Endothelial cell of umbilical vein (primary cell): Measurements from ENCODE around the gene MAP4K4. TPM values are rescaled to one million over a fixed set of nuclear protein-coding genes. Genes with fewer than 3 reads are reported as not detected.

Experiments
- BruUV-seq: library from RNA; stranded (reverse); fragments of 400-500 nt; replicated peaks from 2 replicates; lab custom pipeline; 2021; lab: Mats Ljungman, UMichigan
- CTCF ChIA-PET: fragments of 300-600, 350-600 bp; sonication (Branson Sonifier 250); formaldehyde crosslinking; loops from one replicate; lab custom pipeline; 2021; ENCODE audit warnings: antibody characterized with exemption, inconsistent platforms; lab: Charles Lee
- POLR2A ChIA-PET: fragments of 300-600, 350-600 bp; sonication (Branson Sonifier 250); formaldehyde crosslinking; loops from one replicate; lab custom pipeline; 2021; ENCODE audit warnings: antibody characterized with exemption, inconsistent platforms; lab: Charles Lee
- DNase-seq: peaks from one replicate; pipeline ENCODE4 v3.0.0-alpha.2; 2011; ENCODE audit warnings: low read depth, low spot score
- FAIRE-seq: peaks from 2 replicates; lab custom pipeline; 2011; peaks lifted over from hg19 to GRCh38; lab: Jason Lieb, UNC
- H2AFZ ChIP-seq: 2 replicates; pipeline ENCODE4 v1.6.0; 2012; ENCODE audit warnings: low read depth, low read length, control low read depth, inconsistent platforms
- H3K27ac ChIP-seq: 2 replicates; pipeline ENCODE4 v1.5.1; 2011; ENCODE audit warnings: low read depth, mild to moderate bottlenecking, control low read depth, low read length, moderate library complexity; ENCODE audit not compliant: insufficient read depth
- H3K27me3 ChIP-seq, 2 experiments: 2 replicates each; pipeline versions ENCODE4 v1.6.0 to v1.6.1; 2011; ENCODE audit warnings: low read length in 2 of 2, mixed read lengths in 1 of 2; ENCODE audit not compliant: control insufficient read depth in 2 of 2, insufficient read depth in 2 of 2
- H3K36me3 ChIP-seq, 2 experiments: 2 replicates in 1 of 2; 3 replicates in 1 of 2; pipeline ENCODE4 v1.5.1; 2011; ENCODE audit warnings: low read length in 2 of 2, mild to moderate bottlenecking in 1 of 2, moderate library complexity in 1 of 2; ENCODE audit not compliant: control insufficient read depth in 2 of 2, insufficient read depth in 2 of 2; ENCODE audit errors: extremely low read depth in 1 of 2
- H3K4me1 ChIP-seq: 3 replicates; pipeline ENCODE4 v1.5.1; 2011; ENCODE audit warnings: mild to moderate bottlenecking, low read length; ENCODE audit not compliant: control insufficient read depth, insufficient read depth; ENCODE audit errors: extremely low read depth
- H3K4me2 ChIP-seq: 2 replicates; pipeline ENCODE4 v1.6.1; 2011; ENCODE audit warnings: low read length, control low read depth, mixed read lengths; ENCODE audit not compliant: insufficient read depth
- H3K4me3 ChIP-seq, 3 experiments: fragments of 200-600 bp in 1 of 3; sonication (generic), shearing (Covaris generic) in 1 of 3; replicated peaks in 1 of 3; 2 replicates each; pipeline ENCODE4 v1.5.1; 2011 to 2016; ENCODE audit warnings: control low read depth in 3 of 3, low read length in 3 of 3, mild to moderate bottlenecking in 2 of 3, inconsistent platforms in 1 of 3, low read depth in 1 of 3, moderate library complexity in 1 of 3; ENCODE audit not compliant: insufficient read depth in 1 of 3
- H3K79me2 ChIP-seq: 2 replicates; pipeline ENCODE4 v1.6.0; 2012; ENCODE audit warnings: low read length, inconsistent platforms; ENCODE audit not compliant: control insufficient read depth, insufficient read depth
- H3K9ac ChIP-seq: replicated peaks from 2 replicates; pipeline ENCODE3; 2011; ENCODE audit warnings: low read length, control low read depth; ENCODE audit not compliant: insufficient read depth; ENCODE audit errors: extremely low read depth
- H3K9me1 ChIP-seq: replicated peaks from 3 replicates; pipeline ENCODE4 v1.6.0; 2011; ENCODE audit warnings: mild to moderate bottlenecking, low read length; ENCODE audit not compliant: control insufficient read depth, insufficient read depth; ENCODE audit errors: extremely low read depth
- H3K9me3 ChIP-seq: replicated peaks from 2 replicates; pipeline ENCODE4 v1.5.1; 2012; ENCODE audit warnings: low read length, inconsistent platforms; ENCODE audit not compliant: control insufficient read depth, insufficient read depth
- H4K20me1 ChIP-seq: replicated peaks from 2 replicates; pipeline ENCODE3; 2011; ENCODE audit warnings: mild to moderate bottlenecking, low read length; ENCODE audit not compliant: control insufficient read depth, insufficient read depth; ENCODE audit errors: extremely low read depth
- EZH2 ChIP-seq: IDR thresholded peaks from 2 replicates; pipeline ENCODE4 v1.6.1; 2012; ENCODE audit warnings: borderline replicate concordance, low read depth, mild to moderate bottlenecking, moderate library complexity, low read length, inconsistent platforms; ENCODE audit not compliant: severe bottlenecking
- FOS ChIP-seq: IDR thresholded peaks from 2 replicates; pipeline ENCODE4 v1.6.1; 2011; ENCODE audit warnings: mild to moderate bottlenecking, low read length, moderate library complexity, borderline replicate concordance; ENCODE audit not compliant: insufficient read depth
- GATA2 ChIP-seq: IDR thresholded peaks from 2 replicates; pipeline ENCODE4 v1.7.0; 2011; ENCODE audit warnings: low read depth, mild to moderate bottlenecking, moderate library complexity, mixed read lengths, low read length; ENCODE audit not compliant: insufficient read length, insufficient read depth
- JUN ChIP-seq: IDR thresholded peaks from 2 replicates; pipeline ENCODE4 v1.6.1; 2011; ENCODE audit warnings: borderline replicate concordance, low read depth; ENCODE audit not compliant: insufficient read length, insufficient read depth
- MYC ChIP-seq: IDR thresholded peaks from one replicate; pipeline ENCODE4 v1.6.1; 2011; ENCODE audit warnings: mild to moderate bottlenecking, low read depth, low read length
- POLR2A ChIP-seq: IDR thresholded peaks from 2 replicates; pipeline ENCODE4 v1.6.1; 2012; ENCODE audit warnings: low read depth, mild to moderate bottlenecking, control low read depth, low read length
- POLR2AphosphoS5 ChIP-seq: IDR thresholded peaks from 2 replicates; pipeline ENCODE4 v1.6.1; 2012; ENCODE audit warnings: low read depth, mild to moderate bottlenecking, control low read depth, low read length, moderate library complexity; ENCODE audit not compliant: insufficient read depth
- dilution Hi-C: fragments of 300-500 bp; cut with MboI; formaldehyde crosslinking; loops from one replicate; pipeline ENCODE4 v1.15.0; 2019; ENCODE audit warnings: low sequenced_read_pairs; ENCODE audit not compliant: extremely low pct_ligation_motif_present
- intact Hi-C: fragments of 100-400 bp; cut with micrococcal nuclease; formaldehyde crosslinking; loops from one replicate; pipeline ENCODE4 v1.10.0; 2022
- polyA plus RNA-seq, 4 experiments: library from polyadenylated mRNA; depleted of rRNA in 3 of 4; stranded (reverse) in 3 of 4; unstranded in 1 of 4; fragments of >200 nt; gene quantifications; 2 replicates each; pipeline versions ENCODE4 v1.2.1 to v1.2.3, GENCODE V29; 2011 to 2012; ENCODE audit warnings: missing spikeins in 1 of 4
- total RNA-seq: library from RNA; stranded (reverse); gene quantifications from 2 replicates; pipeline ENCODE4 v1.2.3, GENCODE V29; 2021
- TF ChIP-seq, protein P1 (sequence below), 2 donors: IDR thresholded peaks; 1 replicate in 1 of 2; 2 replicates in 1 of 2; pipeline ENCODE4 v1.5.1; 2011; ENCODE audit warnings: low read length in 2 of 2, mild to moderate bottlenecking in 2 of 2, moderate library complexity in 2 of 2, control low read depth in 1 of 2, inconsistent platforms in 1 of 2, low read depth in 1 of 2; ENCODE audit not compliant: insufficient read depth in 1 of 2; ENCODE audit errors: extremely low read depth in 1 of 2
- TF ChIP-seq, protein P2 (sequence below): IDR thresholded peaks from 2 replicates; pipeline ENCODE4 v1.6.1; 2011; ENCODE audit not compliant: insufficient read depth, insufficient read length

MAP4K4 gene
- total and polyA plus RNA-seq, 2 donors (not counting 3 experiments of a cell fraction or from before 2014, with no cell fraction given), result 79.4 to 269 TPM

DNA sequence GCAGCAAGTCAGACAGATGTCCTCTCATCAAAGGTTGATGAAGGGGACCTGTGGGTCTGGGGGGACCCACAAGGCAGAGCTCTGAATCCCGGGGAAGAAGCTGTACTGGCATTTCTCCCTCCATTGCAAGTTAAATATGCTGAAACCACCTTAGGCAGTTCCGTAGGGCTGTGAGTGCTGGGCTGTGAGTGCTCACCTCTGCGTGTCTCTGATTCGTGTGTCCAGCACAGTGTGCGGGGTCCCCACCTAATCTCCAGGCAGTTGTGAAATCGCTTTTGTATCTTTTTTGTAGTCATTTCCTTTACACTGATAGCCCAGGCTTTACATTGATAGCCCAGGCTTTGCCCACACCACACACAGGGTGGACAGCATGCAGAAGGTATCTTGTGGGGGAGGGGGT lies 80.6 kb downstream of the MAP4K4 start:
- H3K79me2 ChIP-seq, result peaks cover 100% of the 10 kb centered on the region
- no TSS peak for BruUV-seq
- H3K27me3 ChIP-seq, result no peaks in the 10 kb centered on the region
- no peak overlapping the region for H3K4me3 ChIP-seq
- no peak for TF ChIP-seq FOS
- TF ChIP-seq EZH2, result no peak
- TF ChIP-seq GATA2, result no peak
- no peak for TF ChIP-seq JUN
- TF ChIP-seq POLR2A, result no peak
- TF ChIP-seq, protein P1, sequence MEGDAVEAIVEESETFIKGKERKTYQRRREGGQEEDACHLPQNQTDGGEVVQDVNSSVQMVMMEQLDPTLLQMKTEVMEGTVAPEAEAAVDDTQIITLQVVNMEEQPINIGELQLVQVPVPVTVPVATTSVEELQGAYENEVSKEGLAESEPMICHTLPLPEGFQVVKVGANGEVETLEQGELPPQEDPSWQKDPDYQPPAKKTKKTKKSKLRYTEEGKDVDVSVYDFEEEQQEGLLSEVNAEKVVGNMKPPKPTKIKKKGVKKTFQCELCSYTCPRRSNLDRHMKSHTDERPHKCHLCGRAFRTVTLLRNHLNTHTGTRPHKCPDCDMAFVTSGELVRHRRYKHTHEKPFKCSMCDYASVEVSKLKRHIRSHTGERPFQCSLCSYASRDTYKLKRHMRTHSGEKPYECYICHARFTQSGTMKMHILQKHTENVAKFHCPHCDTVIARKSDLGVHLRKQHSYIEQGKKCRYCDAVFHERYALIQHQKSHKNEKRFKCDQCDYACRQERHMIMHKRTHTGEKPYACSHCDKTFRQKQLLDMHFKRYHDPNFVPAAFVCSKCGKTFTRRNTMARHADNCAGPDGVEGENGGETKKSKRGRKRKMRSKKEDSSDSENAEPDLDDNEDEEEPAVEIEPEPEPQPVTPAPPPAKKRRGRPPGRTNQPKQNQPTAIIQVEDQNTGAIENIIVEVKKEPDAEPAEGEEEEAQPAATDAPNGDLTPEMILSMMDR (IDR thresholded peaks at IDR 0.05; ENCODE audit: extremely low read depth in 1 of 2, insufficient read depth in 1 of 2, low read depth in 1 of 2, low read length in 2 of 2), result no peak
- TF ChIP-seq POLR2AphosphoS5, result no peak
- TF ChIP-seq MYC, result no peak
- TF ChIP-seq, protein P2, sequence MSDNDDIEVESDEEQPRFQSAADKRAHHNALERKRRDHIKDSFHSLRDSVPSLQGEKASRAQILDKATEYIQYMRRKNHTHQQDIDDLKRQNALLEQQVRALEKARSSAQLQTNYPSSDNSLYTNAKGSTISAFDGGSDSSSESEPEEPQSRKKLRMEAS, result no peak
- DNase-seq (no peak), FAIRE-seq (no peak)
- no peaks in the 10 kb centered on the region for H3K9me3 ChIP-seq
- dilution Hi-C loops, result no loop called here
- H3K4me2 ChIP-seq, result no peak overlapping the region
- H3K4me1 ChIP-seq, result peaks cover 16% of the 10 kb centered on the region
- no peak overlapping the region for H2AFZ ChIP-seq
- intact Hi-C loops, result no loop called here
- CTCF ChIA-PET, result interaction anchor here (2.7 kb wide), 1 partner anchor 8 kb away, joined by 14 read pairs; no protein-coding TSS in a partner anchor
- H3K36me3 ChIP-seq, result no peaks in the 10 kb centered on the region
- peaks cover 3% of the 10 kb centered on the region for H3K9me1 ChIP-seq
- no peak overlapping the region for H3K9ac ChIP-seq
- H4K20me1 ChIP-seq, result peaks cover 62% of the 10 kb centered on the region
- H3K27ac ChIP-seq, result no peak overlapping the region
- POLR2A ChIA-PET, result no interaction called here
